Activated T-cell treated with anti-CD3 and anti-CD28 coated beads for 1 hour (primary cell): ENCODE measurements around the gene SLC26A8.
"Not testable (repeated sequence)": the region's sequence is repeated elsewhere in the genome, so short reads cannot be mapped to it uniquely, and the experiment has no call there.

Source experiments
- DNase-seq: peaks from one replicate; pipeline ENCODE4 v3.0.0-alpha.2; 2020; ENCODE audit warnings: low read depth

SLC26A8 gene

GRCh38 chr6:35909571-35909970, 114.9 kb downstream of the SLC26A8 start:
- DNase-seq = not testable (repeated sequence)

DNA sequence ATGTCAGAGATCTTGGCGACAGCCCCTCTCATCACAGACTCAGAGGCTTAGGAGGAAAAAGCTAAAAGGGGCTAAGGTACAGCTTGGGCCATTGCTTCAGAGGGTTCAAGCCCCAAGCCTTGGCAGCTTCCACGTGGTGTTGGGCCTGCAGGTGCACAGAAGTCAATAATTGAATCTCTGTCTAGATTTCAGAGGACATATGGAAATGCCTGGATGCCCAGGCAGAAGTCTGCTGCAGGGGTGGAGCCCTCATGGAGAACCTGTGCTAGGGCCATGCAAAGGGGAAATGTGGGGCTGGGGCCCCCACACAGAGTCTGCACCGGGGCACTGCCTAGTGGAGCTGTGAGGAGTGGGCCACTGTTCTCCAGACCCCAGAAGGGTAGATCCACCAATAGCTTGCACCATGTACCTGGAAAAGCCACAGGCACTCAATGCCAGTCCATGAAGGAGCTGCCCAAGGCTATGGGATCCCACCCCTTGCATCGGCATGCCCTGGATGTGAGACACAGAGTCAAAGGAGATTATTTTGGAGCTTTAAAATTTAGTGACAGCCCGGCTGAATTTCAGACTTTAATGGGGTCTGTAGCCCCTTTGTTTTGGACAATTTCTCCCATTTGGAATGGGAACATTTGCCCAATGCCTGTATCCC, 115.6 kb downstream of the SLC26A8 start:
- DNase-seq = not testable (repeated sequence)

- DNase-seq = no peak
These were observed 116.7 kb downstream of the SLC26A8 start for GRCh38 chr6:35907750-35908149.

GRCh38 chr6:35906499-35906846, 118.0 kb downstream of the SLC26A8 start:
- DNase-seq = no peak

- DNase-seq = no peak
These were observed 118.5 kb downstream of the SLC26A8 start for GRCh38 chr6:35905841-35906498.

GRCh38 chr6:35905141-35905785, 119.2 kb downstream of the SLC26A8 start:
- DNase-seq = no peak

DNA sequence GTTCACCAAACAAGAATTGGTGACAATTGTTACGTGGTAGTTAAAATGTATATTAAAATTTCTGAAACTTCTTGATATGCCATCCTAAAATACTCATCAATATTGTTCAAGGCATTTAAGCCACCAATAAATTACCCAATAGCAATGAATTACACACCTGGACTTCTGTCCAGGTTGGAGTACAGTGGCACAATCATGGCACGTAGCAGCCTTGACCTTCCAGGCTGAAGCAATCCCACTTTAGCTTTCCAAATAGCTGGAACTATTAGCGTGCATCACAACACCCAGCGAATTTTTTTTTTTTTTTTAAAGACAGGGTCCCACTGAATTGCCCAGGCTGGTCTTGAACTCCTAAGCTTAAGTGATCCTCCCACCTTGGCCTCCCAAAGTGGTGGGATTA, 120.8 kb downstream of the SLC26A8 start:
- DNase-seq = no peak

GRCh38 chr6:35900448-35900847, 124.0 kb downstream of the SLC26A8 start:
- no peak for DNase-seq

- DNase-seq = no peak
These were observed 126.4 kb downstream of the SLC26A8 start for GRCh38 chr6:35898003-35898402.

DNA sequence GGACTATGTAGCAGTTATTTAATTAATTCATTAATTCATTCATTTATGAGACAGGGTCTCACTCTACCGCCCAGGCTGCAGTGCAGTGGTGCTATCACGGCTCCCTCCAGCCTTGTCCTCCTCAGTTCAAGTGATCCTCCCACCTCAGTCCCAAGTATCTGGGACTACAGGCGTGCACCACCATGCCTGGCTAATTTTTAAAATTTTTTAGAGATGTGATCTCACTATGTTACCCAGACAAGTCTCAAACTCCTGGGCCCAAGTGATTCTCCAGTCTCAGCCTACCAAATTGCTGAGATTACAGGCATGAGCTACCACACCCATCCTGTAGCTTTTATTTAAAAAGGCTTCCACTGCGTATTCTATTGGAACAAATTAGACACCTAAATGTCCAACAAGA, 127.0 kb downstream of the SLC26A8 start:
- no peak for DNase-seq

- DNase-seq = no peak
These were observed 127.4 kb downstream of the SLC26A8 start for GRCh38 chr6:35897036-35897435.

GRCh38 chr6:35896228-35896627, 128.2 kb downstream of the SLC26A8 start:
- DNase-seq = no peak

- DNase-seq = no peak
These were observed 128.9 kb downstream of the SLC26A8 start for GRCh38 chr6:35895560-35895959.

- no peak for DNase-seq
These were observed 129.7 kb downstream of the SLC26A8 start for GRCh38 chr6:35894776-35895175.
